NCI-H748 (cell line): ENCODE measurements around the gene CST9.

ENCODE experiments used
- DNase-seq: peaks from one replicate; lab custom pipeline; 2025; ENCODE audit not compliant: unreplicated experiment; lab: John Stamatoyannopoulos, UW

Gene CST9

GRCh38 chr20:23588434-23589403 lies 17.0 kb downstream of the CST9 start:
- DNase-seq: peak; percentile 31

DNA sequence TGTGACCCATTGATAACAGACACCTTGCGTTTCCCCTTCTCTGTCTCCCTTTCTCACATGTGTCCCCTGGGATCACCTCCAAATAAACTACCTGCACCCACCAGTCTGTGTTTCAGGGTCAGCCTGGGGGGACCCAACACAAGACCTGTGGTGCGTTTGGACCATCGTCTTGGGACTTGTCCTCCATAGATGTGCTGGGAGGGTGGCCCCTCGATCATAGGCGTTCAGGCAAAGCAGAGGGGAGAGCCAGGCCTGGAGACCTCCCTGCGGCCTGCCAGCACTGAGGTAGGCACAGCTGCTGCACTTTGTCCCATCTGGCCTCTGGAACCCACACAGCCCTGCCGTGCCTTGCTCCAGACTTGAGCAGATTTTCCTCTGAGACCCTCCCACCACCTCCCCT lies 18.1 kb downstream of the CST9 start:
- no peak for DNase-seq

GRCh38 chr20:23586735-23587525 lies 18.8 kb downstream of the CST9 start:
- no peak for DNase-seq

GRCh38 chr20:23585808-23586734 lies 19.6 kb downstream of the CST9 start:
- DNase-seq: no peak

DNA sequence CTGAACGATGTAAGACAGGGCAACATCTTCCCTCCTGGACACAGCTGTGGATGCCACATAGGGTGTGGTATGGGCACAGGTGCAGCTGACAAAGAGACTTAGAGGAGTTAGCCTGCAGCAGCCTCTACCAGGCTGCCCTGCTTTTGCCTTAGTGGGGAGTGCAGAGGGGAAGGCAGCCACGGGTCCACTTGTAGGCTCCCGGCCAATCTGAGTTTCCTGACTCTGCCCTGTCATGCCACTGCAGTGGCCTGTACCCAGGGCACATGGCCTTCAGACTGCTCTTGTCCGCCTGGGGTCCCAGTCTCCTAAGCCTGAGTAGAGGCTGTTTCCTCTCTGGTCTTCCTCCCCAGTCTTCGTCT lies 20.3 kb downstream of the CST9 start:
- no peak for DNase-seq

DNA sequence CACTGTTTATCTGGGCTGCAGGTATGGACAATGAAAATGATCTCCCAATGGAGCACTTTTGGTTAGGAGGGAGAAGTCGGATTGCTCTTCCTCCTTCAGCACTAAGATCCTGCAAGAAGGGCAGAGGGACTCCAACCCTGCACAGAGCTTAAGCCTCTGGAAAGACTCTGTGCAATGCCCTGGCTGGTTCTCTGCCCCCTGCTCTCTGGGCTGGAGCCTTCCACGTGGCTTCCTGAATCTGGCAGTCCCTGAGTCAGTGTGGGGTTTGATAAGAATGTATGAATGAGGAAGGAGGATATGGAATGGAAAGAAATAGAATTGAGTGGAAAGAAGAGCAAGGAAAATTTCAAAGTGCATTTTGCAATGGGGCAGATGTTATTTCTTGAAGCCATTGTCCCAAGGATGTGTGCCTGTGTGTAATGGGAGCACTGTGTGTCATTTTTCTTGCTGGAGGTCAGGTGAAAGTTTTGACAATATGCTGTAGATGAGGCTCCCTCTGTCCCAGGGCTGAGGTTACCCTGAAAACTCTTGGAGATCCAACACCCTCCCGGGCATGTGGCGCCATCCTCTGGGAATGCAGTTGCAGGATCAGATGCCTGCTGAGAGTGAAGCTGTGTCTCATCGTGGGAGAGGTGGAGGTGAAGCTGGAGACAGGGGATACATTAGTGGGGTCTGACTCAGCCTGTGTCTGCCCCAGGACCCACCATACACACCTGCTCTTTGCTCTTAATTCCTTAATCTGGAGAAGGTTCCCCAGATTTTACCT lies 21.1 kb downstream of the CST9 start:
- no peak for DNase-seq

DNA sequence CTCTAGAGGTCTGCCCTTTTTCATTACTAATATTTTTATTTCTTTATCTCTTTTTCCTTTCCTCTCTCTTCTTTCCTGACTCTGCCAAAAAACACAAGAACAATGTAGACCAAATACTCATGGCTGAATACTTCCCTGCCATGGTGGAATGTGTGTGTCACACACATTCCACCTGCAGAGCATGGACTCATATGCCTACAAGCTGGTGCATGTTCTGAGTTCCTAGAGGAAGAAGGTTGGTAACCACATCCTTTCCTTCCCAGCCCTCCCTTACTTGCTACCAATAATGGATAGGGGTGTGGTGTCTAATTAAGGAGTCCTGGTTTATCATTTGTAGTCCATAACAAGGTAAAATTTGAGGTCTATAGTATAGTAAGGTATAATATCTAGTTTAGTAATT lies 22.2 kb downstream of the CST9 start:
- DNase-seq: no peak

GRCh38 chr20:23582293-23582692 lies 23.4 kb downstream of the CST9 start:
- no peak for DNase-seq

- DNase-seq: peak; percentile 34
Observed at GRCh38 chr20:23581833-23582232, 23.9 kb downstream of the CST9 start.

GRCh38 chr20:23574977-23575376 lies 30.7 kb downstream of the CST9 start:
- DNase-seq: no peak

DNA sequence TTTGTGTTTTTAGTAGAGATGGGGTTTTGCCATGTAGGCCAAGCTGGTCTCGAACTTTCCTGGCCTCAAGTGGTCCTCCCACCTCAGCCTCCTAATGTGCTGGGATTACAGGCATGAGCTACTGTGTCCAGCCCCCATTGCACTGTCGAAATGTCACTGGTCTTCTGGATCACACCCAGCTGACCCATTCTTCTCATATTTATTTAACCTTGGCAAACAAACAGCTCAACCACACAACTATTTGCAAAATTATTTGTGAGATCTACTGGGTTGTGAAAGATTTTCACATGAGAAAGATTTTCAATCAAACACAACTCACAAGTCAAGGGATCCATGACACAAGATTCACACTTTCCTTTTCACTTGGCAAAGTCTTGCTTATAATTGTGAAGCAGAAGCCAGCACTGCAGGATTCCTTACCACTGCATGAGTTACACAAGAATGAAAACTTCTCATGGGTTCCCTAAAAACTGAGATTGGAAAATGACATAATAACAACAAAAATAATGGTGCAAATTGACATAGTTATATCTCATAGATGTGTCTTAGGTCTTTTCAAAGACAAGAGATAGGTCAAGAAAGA lies 35.4 kb downstream of the CST9 start:
- DNase-seq: no peak

- no peak for DNase-seq
Observed at GRCh38 chr20:23569570-23569969, 36.1 kb downstream of the CST9 start.

GRCh38 chr20:23568971-23569330 lies 36.8 kb downstream of the CST9 start:
- DNase-seq: no peak

DNA sequence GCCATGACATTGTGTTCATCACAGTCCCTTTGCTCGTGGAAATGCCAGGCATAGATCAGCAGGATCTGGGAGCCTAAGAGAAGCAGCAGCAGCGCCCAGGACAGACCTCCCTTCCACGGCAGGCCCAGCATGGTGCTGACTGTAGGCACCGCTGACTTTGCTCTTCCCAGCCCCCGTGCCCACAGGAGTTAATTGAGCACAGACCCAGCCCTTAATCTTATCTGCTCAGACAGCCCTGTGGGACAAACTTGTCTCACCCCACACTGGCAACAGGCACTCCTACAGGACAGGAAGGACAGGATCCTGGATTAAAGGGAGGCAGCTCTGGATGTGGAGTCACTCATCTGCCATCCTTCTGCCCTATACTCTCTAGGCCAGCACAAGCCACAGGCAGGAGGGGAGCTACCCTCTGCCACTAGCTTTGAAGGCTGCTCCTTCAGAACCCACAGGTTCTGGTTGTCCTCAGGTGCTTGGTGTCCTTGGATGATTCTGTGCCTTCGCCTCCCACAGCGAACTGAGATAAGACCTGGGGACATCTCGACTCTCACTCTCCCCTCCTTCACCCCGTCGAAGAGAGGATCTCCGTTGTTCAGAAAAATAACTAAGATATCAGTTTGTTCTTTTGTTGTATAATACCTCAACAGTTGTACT lies 37.3 kb downstream of the CST9 start, which contains the start of gene CST9L:
Gene CST9L, minus strand, starts transcription at position 165 of the 651 bp plus-strand sequence. Its CDS starts 34 bp downstream, at position 131.
- DNase-seq: no peak

DNA sequence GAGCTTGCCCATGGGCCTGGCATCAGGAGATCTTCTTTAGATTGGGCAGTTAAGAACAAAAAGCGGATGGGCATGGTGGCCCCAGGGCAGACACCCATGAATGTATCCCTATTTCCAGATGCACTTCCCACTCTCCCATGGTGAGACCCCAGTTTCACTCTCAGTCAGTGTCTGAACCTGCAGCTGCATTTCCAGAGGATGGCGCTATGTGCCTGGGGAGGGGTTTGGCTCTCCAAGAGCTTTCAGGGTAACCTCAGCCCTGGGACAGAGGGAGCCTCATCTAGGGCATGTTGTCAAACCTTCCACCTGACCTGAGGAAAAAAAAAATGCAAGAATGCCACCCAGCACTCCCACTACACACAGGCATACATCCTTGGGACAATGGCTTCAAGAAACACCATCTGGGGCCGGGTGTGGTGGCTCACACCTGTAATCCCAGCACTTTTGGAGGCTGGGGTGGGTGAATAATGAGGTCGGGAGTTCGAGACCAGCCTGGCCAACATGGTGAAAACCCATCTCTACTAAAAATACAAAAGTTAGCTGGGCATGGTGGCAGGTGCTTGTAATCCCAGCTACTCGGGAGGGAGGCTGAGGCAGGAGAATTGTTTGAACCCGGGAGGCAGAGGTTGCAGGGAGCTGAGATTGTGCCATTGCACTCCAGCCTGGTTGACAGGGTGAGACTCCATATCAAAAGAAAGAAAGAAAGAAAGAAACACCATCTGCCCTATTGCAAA lies 39.4 kb downstream of the CST9 start:
- DNase-seq: no peak

- no peak for DNase-seq
Observed at GRCh38 chr20:23565503-23566045, 40.1 kb downstream of the CST9 start.

GRCh38 chr20:23564927-23565326 lies 40.8 kb downstream of the CST9 start:
- DNase-seq: no peak

- no peak for DNase-seq
Observed at GRCh38 chr20:23562721-23563342, 42.9 kb downstream of the CST9 start.
